SK-N-MC (cell line): ENCODE results near the gene SH3GL2.

Source experiments
- DNase-seq: peaks from one replicate; pipeline ENCODE4 v3.0.0-alpha.2; 2011; ENCODE audit warnings: low read depth, low spot score
- H3K27ac ChIP-seq: fragments of 200-600 bp; sonication (generic); 2 replicates; pipeline ENCODE4 v1.5.1; 2016; ENCODE audit warnings: mixed run types
- H3K36me3 ChIP-seq: fragments of 200-600 bp; sonication (generic); 2 replicates; pipeline ENCODE4 v1.6.1; 2017; ENCODE audit warnings: antibody characterized with exemption, low read length, mixed read lengths; ENCODE audit not compliant: insufficient read depth
- H3K4me3 ChIP-seq: fragments of 200-600 bp; sonication (generic); 2 replicates; pipeline ENCODE4 v1.5.1; 2016
- H3K9ac ChIP-seq: fragments of 200-600 bp; sonication (generic); 2 replicates; pipeline ENCODE4 v1.8.0; 2017; ENCODE audit warnings: mixed run types, mixed read lengths; ENCODE audit not compliant: insufficient read length
- H3K9me3 ChIP-seq: fragments of 200-600 bp; sonication (generic); 2 replicates; pipeline ENCODE4 v1.6.1; 2017; ENCODE audit warnings: low read depth, mild to moderate bottlenecking, antibody characterized with exemption, low read length, moderate library complexity, mixed read lengths
- EZH2 ChIP-seq: fragments of 200-600 bp; sonication (generic); IDR thresholded peaks from one replicate; pipeline ENCODE4 v1.6.1; 2017; ENCODE audit warnings: antibody characterized with exemption
- FOXP2 ChIP-seq: optimal IDR thresholded peaks from 2 replicates; pipeline ENCODE3; 2011; ENCODE audit warnings: mild to moderate bottlenecking, moderate library complexity; ENCODE audit not compliant: insufficient read depth; ENCODE audit errors: extremely low read length, control extremely low read depth
- POLR2AphosphoS5 ChIP-seq: IDR thresholded peaks from 2 replicates; pipeline ENCODE4 v1.6.1; 2012; ENCODE audit warnings: mild to moderate bottlenecking, low read depth, low read length, borderline replicate concordance

Gene SH3GL2

GRCh38 chr9:17578911-17579793, at the start of gene SH3GL2:
SH3GL2 (plus strand) TSS chr9:17579066.
- H3K27ac ChIP-seq = no peak within 1 kb of the TSS
- no peak within 1 kb of the TSS for H3K9ac ChIP-seq
- no peaks in the 10 kb centered on the region for H3K36me3 ChIP-seq
- H3K4me3 ChIP-seq = peak within 1 kb of the TSS; percentile 67
- TF ChIP-seq FOXP2 = no peak
- no peak for DNase-seq
- no peaks in the 10 kb centered on the region for H3K9me3 ChIP-seq

- Histone ChIP-seq H3K9ac (peak overlapping the region; percentile 39), H3K36me3 (no peaks in the 10 kb centered on the region), H3K9me3 (no peaks in the 10 kb centered on the region), H3K4me3 (no peak overlapping the region), H3K27ac (no peak overlapping the region)
- DNase-seq = no peak
- TF ChIP-seq FOXP2 = no peak
- no peak for TF ChIP-seq POLR2AphosphoS5
- no peak for TF ChIP-seq EZH2
Measured at GRCh38 chr9:17531642-17532254, 47.1 kb upstream of the SH3GL2 start.

- H3K36me3 ChIP-seq = no peaks in the 10 kb centered on the region
- no peak overlapping the region for H3K4me3 ChIP-seq
- no peak overlapping the region for H3K27ac ChIP-seq
- no peaks in the 10 kb centered on the region for H3K9me3 ChIP-seq
- no peak overlapping the region for H3K9ac ChIP-seq
- TF ChIP-seq POLR2AphosphoS5 (no peak), EZH2 (no peak), FOXP2 (no peak)
- DNase-seq = no peak
Measured at GRCh38 chr9:17532461-17532860, 46.4 kb upstream of the SH3GL2 start.

GRCh38 chr9:17535176-17535575, 43.7 kb upstream of the SH3GL2 start:
- DNase-seq = no peak
- Histone ChIP-seq H3K9ac (no peak overlapping the region), H3K9me3 (no peaks in the 10 kb centered on the region), H3K27ac (no peak overlapping the region), H3K36me3 (no peaks in the 10 kb centered on the region), H3K4me3 (no peak overlapping the region)
- TF ChIP-seq EZH2 = no peak

- Histone ChIP-seq H3K9me3 (no peaks in the 10 kb centered on the region), H3K36me3 (no peaks in the 10 kb centered on the region), H3K4me3 (no peak overlapping the region), H3K27ac (no peak overlapping the region), H3K9ac (no peak overlapping the region)
- TF ChIP-seq EZH2 (no peak), POLR2AphosphoS5 (no peak), FOXP2 (no peak)
- DNase-seq = no peak
Measured at GRCh38 chr9:17536027-17536426, 42.8 kb upstream of the SH3GL2 start.

GRCh38 chr9:17551023-17551422, 27.8 kb upstream of the SH3GL2 start:
- DNase-seq = no peak
- no peaks in the 10 kb centered on the region for H3K9me3 ChIP-seq
- no peak overlapping the region for H3K27ac ChIP-seq
- no peak overlapping the region for H3K4me3 ChIP-seq
- H3K36me3 ChIP-seq = no peaks in the 10 kb centered on the region
- no peak for TF ChIP-seq FOXP2
- H3K9ac ChIP-seq = no peak overlapping the region

GRCh38 chr9:17555362-17556054, 23.4 kb upstream of the SH3GL2 start:
- H3K9me3 ChIP-seq = no peaks in the 10 kb centered on the region
- no peak overlapping the region for H3K27ac ChIP-seq
- DNase-seq = no peak
- TF ChIP-seq EZH2 (no peak), FOXP2 (no peak), POLR2AphosphoS5 (no peak)
- no peak overlapping the region for H3K9ac ChIP-seq
- H3K36me3 ChIP-seq = no peaks in the 10 kb centered on the region
- H3K4me3 ChIP-seq = no peak overlapping the region

- Histone ChIP-seq H3K9me3 (no peaks in the 10 kb centered on the region), H3K36me3 (no peaks in the 10 kb centered on the region), H3K27ac (no peak overlapping the region), H3K4me3 (no peak overlapping the region), H3K9ac (no peak overlapping the region)
- no peak for DNase-seq
- no peak for TF ChIP-seq EZH2
- TF ChIP-seq POLR2AphosphoS5 = no peak
- no peak for TF ChIP-seq FOXP2
Measured at GRCh38 chr9:17556255-17556654, 22.6 kb upstream of the SH3GL2 start.
